Right lobe of liver (tissue), 6 donors: ENCODE results near the gene MYL4. TPM values are rescaled to one million over a fixed set of nuclear protein-coding genes. Genes with fewer than 3 reads are reported as not detected.
"Not testable (repeated sequence)": the region's sequence is repeated elsewhere in the genome, so short reads cannot be mapped to it uniquely, and the experiment has no call there.

Experiments
- ATAC-seq, 4 donors: fragments of 200-7000 bp; cut with Tn5 transposase; one replicate each; pipeline ENCODE4 v1.9.1; 2020; ENCODE audit warnings: mild to moderate bottlenecking in 4 of 4, moderate library complexity in 4 of 4
- DNase-seq, 3 donors: peaks; one replicate each; pipeline ENCODE4 v3.0.0-alpha.2; 2020
- H3K27ac ChIP-seq, 3 donors: fragments of 200-600 bp; one replicate each; pipeline ENCODE4 v1.8.0; 2022
- H3K27me3 ChIP-seq, 2 donors: fragments of 200-600 bp; one replicate each; pipeline ENCODE4 v1.8.0; 2022
- H3K36me3 ChIP-seq, 4 donors: fragments of 200-600 bp; sonication (generic) in 1 of 4; one replicate each; pipeline versions ENCODE4 v1.5.1 to v1.8.0; 2017 to 2022; ENCODE audit warnings: control low read depth in 1 of 4
- H3K4me1 ChIP-seq, 4 donors: fragments of 200-600 bp; sonication (generic) in 1 of 4; one replicate each; pipeline versions ENCODE4 v1.5.1 to v1.8.0; 2017 to 2022; ENCODE audit warnings: control low read depth in 1 of 4
- H3K4me3 ChIP-seq, 3 donors: fragments of 200-600 bp; one replicate each; pipeline ENCODE4 v1.8.0; 2022
- H3K9me3 ChIP-seq, 4 donors: fragments of 200-600 bp; sonication (generic) in 1 of 4; one replicate each; pipeline versions ENCODE4 v1.5.1 to v1.8.0; 2017 to 2022; ENCODE audit warnings: control low read depth in 1 of 4
- CTCF ChIP-seq, 4 donors: fragments of 200-600 bp in 3 of 4; fragments of 450-650 bp in 1 of 4; IDR thresholded peaks; one replicate each; pipeline versions ENCODE4 v1.5.1 to v1.8.0; 2016 to 2022; ENCODE audit warnings: antibody characterized with exemption in 4 of 4, mild to moderate bottlenecking in 2 of 4
- POLR2A ChIP-seq: fragments of 450-650 bp; IDR thresholded peaks from one replicate; pipeline ENCODE4 v1.6.1; 2017; ENCODE audit warnings: antibody characterized with exemption, mild to moderate bottlenecking
- WGBS: methylation state at CpG from one replicate; pipeline ENCODE4 v1.1.6; 2018; ENCODE audit warnings: low coverage, low lambda C conversion rate; ENCODE audit not compliant: insufficient coverage; ENCODE audit errors: missing lambda C conversion rate; 5-methylcytosine and 5-hydroxymethylcytosine counted together
- intact Hi-C, 2 donors: fragments of 100-400 bp; cut with DNase I; formaldehyde crosslinking; loops; one replicate each; pipeline versions ENCODE4 v1.11.2 to v1.14.1; 2022
- total RNA-seq, 6 experiments: library from RNA; depleted of rRNA in 2 of 6; stranded (reverse); fragments of >200 nt in 2 of 6; fragmentation: NEBNext Ultra II Directional in 3 of 6; extraction: Animal tissue kit (Norgen Biotek cat#: 25700) in 3 of 6; gene quantifications; one replicate each; pipeline versions ENCODE4 v1.1.0 to v1.2.4, GENCODE V29; 2016 to 2023
- donor health status: DM: no; HTN: yes; CAD: no.
- donor health status: DM: no; HTN: no; CAD: no.
- donor health status: DM: no; HTN: no; CAD: no.
- donor health status: DM: no; HTN: yes; CAD: no.
- donor health status: DM: no; HTN: yes; CAD: no.

The MYL4 gene
- total RNA-seq, 6 experiments from 2014 or later, result 0.42 to 0.80 (median 0.58) TPM; not detected in 2

- no peaks in the 10 kb centered on the region for H3K9me3 ChIP-seq
- H3K4me3 ChIP-seq, result no peak overlapping the region
- H3K27me3 ChIP-seq, result no peaks in the 10 kb centered on the region
- 100% methylated on average over 2 of the region's 4 CpGs for WGBS
- H3K27ac ChIP-seq, result no peak overlapping the region
- DNase-seq (no peak), ATAC-seq (no peak)
- peaks cover 0 to 30% (median 5%) of the 10 kb centered on the region in 4 donors for H3K4me1 ChIP-seq
- H3K36me3 ChIP-seq, result no peaks in the 10 kb centered on the region
- intact Hi-C loops, result loop anchor here in 1 of 2 donors (10.0 kb wide), 1 partner anchor 403 kb away; no protein-coding TSS in a partner anchor
- no peak for TF ChIP-seq CTCF (IDR thresholded peaks at IDR 0.05)
- TF ChIP-seq POLR2A, result no peak
These were observed 12.9 kb downstream of the MYL4 start for GRCh38 chr17:47222047-47222446.

GRCh38 chr17:47223007-47223406 lies 13.9 kb downstream of the MYL4 start:
- ATAC-seq, result peak; percentile 42 to 62 (median 46)
- intact Hi-C loops, result loop anchor here in 1 of 2 donors (10.0 kb wide), 1 partner anchor 402 kb away; no protein-coding TSS in a partner anchor
- TF ChIP-seq CTCF (IDR thresholded peaks at IDR 0.05) (no peak), POLR2A (no peak)

GRCh38 chr17:47223460-47223859 lies 14.3 kb downstream of the MYL4 start:
- DNase-seq, result no peak
- H3K4me3 ChIP-seq, result no peak overlapping the region
- peak overlapping the region in 2 of 3 donors; percentile 17 to 34 for H3K27ac ChIP-seq
- intact Hi-C loops, result loop anchor here in 1 of 2 donors (10.0 kb wide), 1 partner anchor 401 kb away; no protein-coding TSS in a partner anchor
- H3K9me3 ChIP-seq, result no peaks in the 10 kb centered on the region
- peak; percentile 3 to 51 (median 47) for ATAC-seq
- 33% methylated on average over 5 of the region's 5 CpGs for WGBS
- no peak for TF ChIP-seq CTCF (IDR thresholded peaks at IDR 0.05)
- TF ChIP-seq POLR2A, result no peak
- peaks cover 0 to 30% (median 5%) of the 10 kb centered on the region in 4 donors for H3K4me1 ChIP-seq
- H3K27me3 ChIP-seq, result no peaks in the 10 kb centered on the region
- no peaks in the 10 kb centered on the region for H3K36me3 ChIP-seq

More at GRCh38 chr17:47223007-47223406, 13.9 kb downstream of the MYL4 start:
- Histone ChIP-seq H3K4me3 (no peak overlapping the region), H3K36me3 (no peaks in the 10 kb centered on the region), H3K27ac (peak overlapping the region in 1 of 3 donors; percentile 34), H3K27me3 (no peaks in the 10 kb centered on the region), H3K9me3 (no peaks in the 10 kb centered on the region), H3K4me1 (peaks cover 0 to 30% (median 5%) of the 10 kb centered on the region in 4 donors)
- DNase-seq, result no peak
- WGBS, result 72% methylated on average over 3 of the region's 3 CpGs

GRCh38 chr17:47224077-47224476 lies 14.9 kb downstream of the MYL4 start:
- WGBS, result 100% methylated on average over 2 of the region's 2 CpGs
- not testable (repeated sequence) for ATAC-seq, H3K4me3 ChIP-seq, H3K27me3 ChIP-seq, DNase-seq, H3K36me3 ChIP-seq, H3K9me3 ChIP-seq
- peaks cover 0 to 32% (median 5%) of the 10 kb centered on the region in 4 donors for H3K4me1 ChIP-seq
- intact Hi-C loops, result loop anchor here in 1 of 2 donors (10.0 kb wide), 1 partner anchor 401 kb away; no protein-coding TSS in a partner anchor
- H3K27ac ChIP-seq, result peak overlapping the region in 2 of 3 donors; percentile 17 to 38

GRCh38 chr17:47224966-47225365 lies 15.8 kb downstream of the MYL4 start:
- no peak for ATAC-seq
- H3K4me1 ChIP-seq, result peaks cover 0 to 38% (median 7%) of the 10 kb centered on the region in 4 donors
- H3K4me3 ChIP-seq, result no peak overlapping the region
- no peak for DNase-seq
- WGBS, result 50% methylated on average over 1 of the region's 1 CpG
- intact Hi-C loops, result loop anchor here in 1 of 2 donors (10.0 kb wide), 1 partner anchor 400 kb away; no protein-coding TSS in a partner anchor
- peak overlapping the region; percentile 16 to 66 (median 38) for H3K27ac ChIP-seq
- H3K27me3 ChIP-seq, result no peaks in the 10 kb centered on the region
- H3K9me3 ChIP-seq, result no peaks in the 10 kb centered on the region
- TF ChIP-seq POLR2A (no peak), CTCF (IDR thresholded peaks at IDR 0.05) (no peak)
- H3K36me3 ChIP-seq, result no peaks in the 10 kb centered on the region
